Measurements from ENCODE around the gene GSKIP. TPM values are rescaled to one million over a fixed set of nuclear protein-coding genes. Genes with fewer than 3 reads are reported as not detected.

The GSKIP gene
- total and polyA plus RNA-seq, 5 donors from 2014 or later, result 10.9 to 56.4 (median 38.1) TPM

- Histone ChIP-seq H3K9me3 (ENCODE audit: control insufficient read depth in 2 of 2, low read length in 2 of 2) (no peaks in the 10 kb centered on the region), H3K4me3 (ENCODE audit: low read depth, low read length) (no peak overlapping the region), H3K27ac (ENCODE audit: insufficient read depth, low read length, poor library complexity, severe bottlenecking) (no peak overlapping the region), H3K4me1 (ENCODE audit: control insufficient read depth, insufficient read depth, low read length, poor library complexity, severe bottlenecking) (peaks cover 13% of the 10 kb centered on the region), H3K27me3 (ENCODE audit: control insufficient read depth, insufficient read depth, low read length) (no peaks in the 10 kb centered on the region), H3K36me3 (ENCODE audit: control insufficient read depth, insufficient read depth, low read length) (no peaks in the 10 kb centered on the region)
- Mint-ChIP-seq H3K4me3 (peak overlapping the region; percentile 90 to 92 (median 92)), H3K36me3 (no peaks in the 10 kb centered on the region), H3K27me3 (peaks cover 11% of the 10 kb centered on the region), H3K27ac (no peak overlapping the region), H3K4me1 (peaks cover 0 to 8% (median 6%) of the 10 kb centered on the region in 4 donors), H3K9me3 (no peaks in the 10 kb centered on the region)
- DNase-seq (no peak), ATAC-seq (ENCODE audit: low read depth in 2 of 2) (no peak)
Measured at GRCh38 chr14:96393071-96393691, 29.9 kb downstream of the GSKIP start.

- H3K36me3 ChIP-seq (ENCODE audit: control insufficient read depth, insufficient read depth, low read length), result no peaks in the 10 kb centered on the region
- H3K4me1 ChIP-seq (ENCODE audit: control insufficient read depth, insufficient read depth, low read length, poor library complexity, severe bottlenecking), result peaks cover 13% of the 10 kb centered on the region
- Mint-ChIP-seq H3K27me3 (peaks cover 17% of the 10 kb centered on the region), H3K4me1 (peaks cover 0 to 8% (median 6%) of the 10 kb centered on the region in 4 donors), H3K9me3 (no peaks in the 10 kb centered on the region), H3K27ac (no peak overlapping the region), H3K4me3 (peak overlapping the region in 2 of 4 donors; percentile 79 to 90), H3K36me3 (no peaks in the 10 kb centered on the region)
- H3K27ac ChIP-seq (ENCODE audit: insufficient read depth, low read length, poor library complexity, severe bottlenecking), result no peak overlapping the region
- H3K9me3 ChIP-seq (ENCODE audit: control insufficient read depth in 2 of 2, low read length in 2 of 2), result no peaks in the 10 kb centered on the region
- ATAC-seq (ENCODE audit: low read depth in 2 of 2) (no peak), DNase-seq (no peak)
- H3K27me3 ChIP-seq (ENCODE audit: control insufficient read depth, insufficient read depth, low read length), result no peaks in the 10 kb centered on the region
- H3K4me3 ChIP-seq (ENCODE audit: low read depth, low read length), result no peak overlapping the region
Measured at GRCh38 chr14:96394047-96394815, 30.9 kb downstream of the GSKIP start.

- no peaks in the 10 kb centered on the region for H3K9me3 ChIP-seq (ENCODE audit: control insufficient read depth in 2 of 2, low read length in 2 of 2)
- H3K9me3 Mint-ChIP-seq, result no peaks in the 10 kb centered on the region
- no peak overlapping the region for H3K27ac Mint-ChIP-seq
- H3K4me1 ChIP-seq (ENCODE audit: control insufficient read depth, insufficient read depth, low read length, poor library complexity, severe bottlenecking), result no peaks in the 10 kb centered on the region
- H3K36me3 ChIP-seq (ENCODE audit: control insufficient read depth, insufficient read depth, low read length), result no peaks in the 10 kb centered on the region
- no peaks in the 10 kb centered on the region for H3K4me1 Mint-ChIP-seq
- no peak for ATAC-seq (ENCODE audit: low read depth in 2 of 2)
- no peaks in the 10 kb centered on the region for H3K36me3 Mint-ChIP-seq
- H3K27me3 Mint-ChIP-seq, result peaks cover 22% of the 10 kb centered on the region
- no peak overlapping the region for H3K4me3 ChIP-seq (ENCODE audit: low read depth, low read length)
- H3K27ac ChIP-seq (ENCODE audit: insufficient read depth, low read length, poor library complexity, severe bottlenecking), result no peak overlapping the region
- no peak for DNase-seq
- no peak overlapping the region for H3K4me3 Mint-ChIP-seq
- peaks cover 5% of the 10 kb centered on the region for H3K27me3 ChIP-seq (ENCODE audit: control insufficient read depth, insufficient read depth, low read length)
Measured at GRCh38 chr14:96398432-96398831, 35.1 kb downstream of the GSKIP start.

- no peak overlapping the region for H3K27ac Mint-ChIP-seq
- no peak for ATAC-seq (ENCODE audit: low read depth in 2 of 2)
- H3K36me3 Mint-ChIP-seq, result no peaks in the 10 kb centered on the region
- no peaks in the 10 kb centered on the region for H3K9me3 Mint-ChIP-seq
- H3K36me3 ChIP-seq (ENCODE audit: control insufficient read depth, insufficient read depth, low read length), result no peaks in the 10 kb centered on the region
- no peak overlapping the region for H3K4me3 Mint-ChIP-seq
- H3K4me1 Mint-ChIP-seq, result no peaks in the 10 kb centered on the region
- no peak overlapping the region for H3K4me3 ChIP-seq (ENCODE audit: low read depth, low read length)
- no peaks in the 10 kb centered on the region for H3K4me1 ChIP-seq (ENCODE audit: control insufficient read depth, insufficient read depth, low read length, poor library complexity, severe bottlenecking)
- no peaks in the 10 kb centered on the region for H3K9me3 ChIP-seq (ENCODE audit: control insufficient read depth in 2 of 2, low read length in 2 of 2)
- DNase-seq, result no peak
- H3K27me3 Mint-ChIP-seq, result peaks cover 19% of the 10 kb centered on the region
- peaks cover 6% of the 10 kb centered on the region for H3K27me3 ChIP-seq (ENCODE audit: control insufficient read depth, insufficient read depth, low read length)
- no peak overlapping the region for H3K27ac ChIP-seq (ENCODE audit: insufficient read depth, low read length, poor library complexity, severe bottlenecking)
Measured at GRCh38 chr14:96398921-96399320, 35.6 kb downstream of the GSKIP start.

GRCh38 chr14:96399405-96399804 lies 36.1 kb downstream of the GSKIP start:
- H3K27me3 ChIP-seq (ENCODE audit: control insufficient read depth, insufficient read depth, low read length), result peaks cover 6% of the 10 kb centered on the region
- Mint-ChIP-seq H3K27me3 (peaks cover 17% of the 10 kb centered on the region), H3K4me1 (no peaks in the 10 kb centered on the region), H3K36me3 (no peaks in the 10 kb centered on the region), H3K4me3 (no peak overlapping the region), H3K27ac (peak overlapping the region in 1 of 3 donors; percentile 52), H3K9me3 (no peaks in the 10 kb centered on the region)
- no peak overlapping the region for H3K4me3 ChIP-seq (ENCODE audit: low read depth, low read length)
- H3K36me3 ChIP-seq (ENCODE audit: control insufficient read depth, insufficient read depth, low read length), result no peaks in the 10 kb centered on the region
- H3K27ac ChIP-seq (ENCODE audit: insufficient read depth, low read length, poor library complexity, severe bottlenecking), result no peak overlapping the region
- DNase-seq (no peak), ATAC-seq (ENCODE audit: low read depth in 2 of 2) (no peak)
- no peaks in the 10 kb centered on the region for H3K9me3 ChIP-seq (ENCODE audit: control insufficient read depth in 2 of 2, low read length in 2 of 2)
- H3K4me1 ChIP-seq (ENCODE audit: control insufficient read depth, insufficient read depth, low read length, poor library complexity, severe bottlenecking), result no peaks in the 10 kb centered on the region

GRCh38 chr14:96400495-96400894 lies 37.2 kb downstream of the GSKIP start:
- H3K27ac ChIP-seq (ENCODE audit: insufficient read depth, low read length, poor library complexity, severe bottlenecking), result no peak overlapping the region
- H3K4me3 ChIP-seq (ENCODE audit: low read depth, low read length), result no peak overlapping the region
- H3K4me1 ChIP-seq (ENCODE audit: control insufficient read depth, insufficient read depth, low read length, poor library complexity, severe bottlenecking), result no peaks in the 10 kb centered on the region
- Mint-ChIP-seq H3K4me3 (no peak overlapping the region), H3K36me3 (no peaks in the 10 kb centered on the region), H3K27me3 (peaks cover 17% of the 10 kb centered on the region), H3K4me1 (no peaks in the 10 kb centered on the region), H3K9me3 (no peaks in the 10 kb centered on the region), H3K27ac (no peak overlapping the region)
- H3K9me3 ChIP-seq (ENCODE audit: control insufficient read depth in 2 of 2, low read length in 2 of 2), result no peaks in the 10 kb centered on the region
- H3K27me3 ChIP-seq (ENCODE audit: control insufficient read depth, insufficient read depth, low read length), result peaks cover 6% of the 10 kb centered on the region
- H3K36me3 ChIP-seq (ENCODE audit: control insufficient read depth, insufficient read depth, low read length), result no peaks in the 10 kb centered on the region
- ATAC-seq (ENCODE audit: low read depth in 2 of 2), result no peak
- no peak for DNase-seq

GRCh38 chr14:96403409-96403808 lies 40.1 kb downstream of the GSKIP start:
- H3K27ac ChIP-seq (ENCODE audit: insufficient read depth, low read length, poor library complexity, severe bottlenecking), result no peak overlapping the region
- Mint-ChIP-seq H3K36me3 (no peaks in the 10 kb centered on the region), H3K9me3 (no peaks in the 10 kb centered on the region), H3K4me1 (no peaks in the 10 kb centered on the region), H3K27ac (no peak overlapping the region), H3K4me3 (no peak overlapping the region), H3K27me3 (peaks cover 22% of the 10 kb centered on the region)
- DNase-seq (no peak), ATAC-seq (ENCODE audit: low read depth in 2 of 2) (no peak)
- no peak overlapping the region for H3K4me3 ChIP-seq (ENCODE audit: low read depth, low read length)
- no peaks in the 10 kb centered on the region for H3K9me3 ChIP-seq (ENCODE audit: control insufficient read depth in 2 of 2, low read length in 2 of 2)
- H3K36me3 ChIP-seq (ENCODE audit: control insufficient read depth, insufficient read depth, low read length), result no peaks in the 10 kb centered on the region
- H3K4me1 ChIP-seq (ENCODE audit: control insufficient read depth, insufficient read depth, low read length, poor library complexity, severe bottlenecking), result no peaks in the 10 kb centered on the region
- peaks cover 6% of the 10 kb centered on the region for H3K27me3 ChIP-seq (ENCODE audit: control insufficient read depth, insufficient read depth, low read length)

GRCh38 chr14:96405677-96406076 lies 42.4 kb downstream of the GSKIP start:
- no peak overlapping the region for H3K27ac Mint-ChIP-seq

More at GRCh38 chr14:96405677-96406076, 42.4 kb downstream of the GSKIP start:
- H3K27ac ChIP-seq (ENCODE audit: insufficient read depth, low read length, poor library complexity, severe bottlenecking), result no peak overlapping the region
- H3K4me1 ChIP-seq (ENCODE audit: control insufficient read depth, insufficient read depth, low read length, poor library complexity, severe bottlenecking), result no peaks in the 10 kb centered on the region
- Mint-ChIP-seq H3K27me3 (peaks cover 8% of the 10 kb centered on the region), H3K9me3 (no peaks in the 10 kb centered on the region), H3K4me1 (no peaks in the 10 kb centered on the region), H3K36me3 (no peaks in the 10 kb centered on the region), H3K4me3 (no peak overlapping the region)
- no peaks in the 10 kb centered on the region for H3K9me3 ChIP-seq (ENCODE audit: control insufficient read depth in 2 of 2, low read length in 2 of 2)
- no peak overlapping the region for H3K4me3 ChIP-seq (ENCODE audit: low read depth, low read length)
- DNase-seq (no peak), ATAC-seq (ENCODE audit: low read depth in 2 of 2) (no peak)
- peaks cover 6% of the 10 kb centered on the region for H3K27me3 ChIP-seq (ENCODE audit: control insufficient read depth, insufficient read depth, low read length)
- no peaks in the 10 kb centered on the region for H3K36me3 ChIP-seq (ENCODE audit: control insufficient read depth, insufficient read depth, low read length)

All from CD4-positive, CD25-positive, alpha-beta regulatory T cell (primary cell).